Measurements from ENCODE around the gene KCNT1.

Gene KCNT1

DNA sequence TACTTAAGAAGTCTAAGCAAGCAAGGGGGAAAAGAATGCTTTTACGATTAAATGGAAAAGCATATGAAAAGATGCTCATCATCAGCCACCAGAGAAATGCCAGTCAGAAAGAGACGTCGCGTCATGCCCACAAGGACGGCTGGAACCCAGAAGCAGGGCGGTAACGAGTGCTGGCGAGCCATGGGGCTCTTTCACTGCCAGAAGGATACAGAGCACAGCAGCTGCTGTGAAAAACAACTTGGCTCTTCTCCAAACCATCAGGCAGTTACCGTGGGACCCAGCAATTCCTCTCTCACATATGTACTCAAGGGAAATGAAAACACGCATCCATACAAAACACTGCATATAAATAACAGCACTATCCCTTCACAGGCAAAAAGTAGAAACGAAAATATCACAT lies 109.8 kb downstream of the KCNT1 start:
- TF ChIP-seq CTCF (IDR thresholded peaks at IDR 0.05; ENCODE audit: extremely low read depth, missing control alignments) = no peak
- no peak for DNase-seq (ENCODE audit: low spot score)

- no peak for DNase-seq (ENCODE audit: low spot score)
- no peak for TF ChIP-seq CTCF (IDR thresholded peaks at IDR 0.05; ENCODE audit: extremely low read depth, missing control alignments)
These were observed 111.0 kb downstream of the KCNT1 start for GRCh38 chr9:135812961-135813360.

GRCh38 chr9:135813671-135814290 lies 111.8 kb downstream of the KCNT1 start:
- TF ChIP-seq CTCF (IDR thresholded peaks at IDR 0.05; ENCODE audit: extremely low read depth, missing control alignments) = no peak
- no peak for DNase-seq (ENCODE audit: low spot score)

DNA sequence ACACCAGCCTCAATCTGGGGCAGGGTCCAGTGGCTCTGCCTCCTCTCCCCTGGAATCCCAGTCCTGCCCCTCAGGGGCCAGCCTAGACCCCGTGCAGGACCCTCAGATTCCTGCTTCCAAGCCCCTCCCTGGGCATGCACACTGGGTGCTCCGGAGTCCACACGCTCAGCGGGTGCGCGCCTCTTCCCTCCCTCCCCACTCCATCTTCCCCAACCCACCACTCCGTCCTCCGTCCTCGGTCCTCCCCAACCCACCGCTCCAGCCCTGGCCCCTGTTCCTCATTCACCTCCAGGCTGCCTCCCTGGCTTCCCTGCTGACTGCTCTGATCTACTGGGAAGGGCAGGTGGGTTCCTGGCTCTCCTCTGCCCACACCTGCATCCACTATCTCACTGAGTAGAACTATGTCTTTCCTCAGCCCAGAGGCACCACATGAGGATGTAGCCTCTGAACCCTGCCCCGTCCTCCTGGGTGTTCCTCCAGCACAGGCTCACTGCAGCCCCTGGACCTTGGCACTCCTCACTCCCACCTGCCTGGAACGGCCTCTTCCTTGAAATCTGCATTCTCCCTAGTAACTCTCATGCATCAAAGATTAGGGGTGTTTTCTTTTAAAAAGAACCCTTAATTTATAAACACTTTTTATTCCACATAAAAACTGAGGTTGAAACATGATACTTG lies 112.6 kb downstream of the KCNT1 start:
- no peak for TF ChIP-seq CTCF (IDR thresholded peaks at IDR 0.05; ENCODE audit: extremely low read depth, missing control alignments)
- DNase-seq (ENCODE audit: low spot score) = no peak

GRCh38 chr9:135815413-135815812 lies 113.4 kb downstream of the KCNT1 start:
- no peak for DNase-seq (ENCODE audit: low spot score)
- TF ChIP-seq CTCF (IDR thresholded peaks at IDR 0.05; ENCODE audit: extremely low read depth, missing control alignments) = no peak

GRCh38 chr9:135815830-135816650 lies 114.1 kb downstream of the KCNT1 start:
- DNase-seq (ENCODE audit: low spot score) = no peak
- TF ChIP-seq CTCF (IDR thresholded peaks at IDR 0.05; ENCODE audit: extremely low read depth, missing control alignments) = no peak

DNA sequence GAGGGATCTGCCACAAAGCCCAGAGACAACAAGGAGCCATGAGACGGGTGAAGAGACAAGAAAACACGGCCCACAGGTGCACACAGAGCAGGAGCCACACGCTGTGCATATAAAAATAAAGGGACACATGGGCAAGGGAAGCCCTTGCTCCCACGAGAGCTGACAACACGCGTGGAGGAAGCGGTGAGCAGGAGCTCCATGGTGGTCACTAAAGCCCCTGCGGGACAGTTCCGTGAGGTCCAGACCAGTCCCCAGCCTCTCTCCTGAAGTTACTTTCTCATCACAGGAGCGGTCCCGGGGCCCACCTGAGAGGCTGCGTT lies 114.6 kb downstream of the KCNT1 start:
- DNase-seq (ENCODE audit: low spot score) = no peak
- no peak for TF ChIP-seq CTCF (IDR thresholded peaks at IDR 0.05; ENCODE audit: extremely low read depth, missing control alignments)
